Astrocyte of the spinal cord (primary cell): ENCODE data around the gene MACROD2.

Experiments used
- DNase-seq: peaks from one replicate; pipeline ENCODE4 v3.0.0; 2011; ENCODE audit warnings: low read depth, low spot score
- H3K4me3 ChIP-seq: 2 replicates; pipeline ENCODE4 v1.5.1; 2011; ENCODE audit warnings: low read depth, mild to moderate bottlenecking, low read length, moderate library complexity
- CTCF ChIP-seq: IDR thresholded peaks from 2 replicates; pipeline ENCODE4 v1.5.1; 2012; ENCODE audit warnings: low read depth, mild to moderate bottlenecking, low read length, inconsistent platforms
- in situ Hi-C: cut with HindIII; loops from 2 replicates; pipeline ENCODE4 v1.10.0; 2017; ENCODE audit warnings: low sequenced_read_pairs

The MACROD2 gene

GRCh38 chr20:16066571-16066970 is 2071.3 kb downstream of the MACROD2 start:
- H3K4me3 ChIP-seq: no peak overlapping the region
- DNase-seq: no peak
- no peak for TF ChIP-seq CTCF
- in situ Hi-C loops: no loop called here

DNA sequence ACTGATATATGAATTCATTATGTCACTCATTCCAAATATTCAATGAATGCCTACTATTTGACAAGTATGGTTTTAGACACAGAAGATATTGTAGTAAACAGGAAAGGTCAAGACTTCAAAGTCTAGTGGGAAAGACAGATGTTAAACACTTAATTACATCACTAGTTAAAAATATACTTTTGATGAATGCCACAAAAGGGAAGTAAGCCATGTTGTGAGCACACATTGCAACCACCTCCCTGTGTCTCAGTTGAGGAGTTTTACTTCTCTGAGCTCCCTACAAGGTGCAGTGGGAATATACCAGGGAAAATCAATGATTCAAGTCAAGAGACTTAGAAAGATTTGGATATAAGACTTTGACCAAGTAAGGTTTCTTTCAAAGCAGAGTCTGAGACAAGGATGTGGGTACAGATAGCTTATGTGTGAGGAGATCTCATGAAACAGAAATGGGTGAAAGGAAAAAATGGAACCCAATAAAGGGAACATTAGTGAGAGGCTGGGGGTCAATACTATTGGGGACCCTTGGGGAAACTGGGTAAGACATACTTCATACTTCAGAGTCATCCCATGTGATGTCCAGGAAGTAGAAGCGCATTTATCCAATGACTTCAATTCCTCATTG is 2074.2 kb downstream of the MACROD2 start:
- in situ Hi-C loops: no loop called here
- H3K4me3 ChIP-seq: no peak overlapping the region
- TF ChIP-seq CTCF: no peak
- DNase-seq: no peak

DNA sequence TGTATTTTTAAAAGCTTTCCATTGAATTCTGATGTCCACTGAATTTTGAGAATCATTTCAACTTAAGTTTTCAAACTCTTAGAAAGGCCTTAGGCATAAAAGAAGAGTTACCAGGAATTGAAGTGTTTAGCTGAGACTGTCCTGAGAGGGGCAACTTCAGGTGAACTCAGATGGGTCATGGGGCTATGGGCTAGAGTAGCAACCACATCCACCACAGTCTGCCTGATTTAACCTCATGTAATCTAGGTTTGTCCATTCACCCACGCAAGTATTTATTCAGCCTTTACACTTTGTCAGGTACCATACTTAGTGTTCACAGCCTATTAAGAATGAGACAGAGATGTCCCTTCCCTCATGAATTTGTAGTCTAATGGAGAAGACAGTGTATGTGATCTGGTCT is 2076.9 kb downstream of the MACROD2 start:
- no peak overlapping the region for H3K4me3 ChIP-seq

GRCh38 chr20:16078172-16078898 is 2083.0 kb downstream of the MACROD2 start:
- no peak for DNase-seq
- in situ Hi-C loops: no loop called here
- no peak overlapping the region for H3K4me3 ChIP-seq
- TF ChIP-seq CTCF: no peak

More for the DNA sequence above, 2076.9 kb downstream of the MACROD2 start:
- DNase-seq: no peak
- TF ChIP-seq CTCF: no peak
- in situ Hi-C loops: no loop called here

- in situ Hi-C loops: no loop called here
- H3K4me3 ChIP-seq: no peak overlapping the region
- no peak for TF ChIP-seq CTCF
- DNase-seq: no peak
These were observed 2086.1 kb downstream of the MACROD2 start for GRCh38 chr20:16081421-16081820.

DNA sequence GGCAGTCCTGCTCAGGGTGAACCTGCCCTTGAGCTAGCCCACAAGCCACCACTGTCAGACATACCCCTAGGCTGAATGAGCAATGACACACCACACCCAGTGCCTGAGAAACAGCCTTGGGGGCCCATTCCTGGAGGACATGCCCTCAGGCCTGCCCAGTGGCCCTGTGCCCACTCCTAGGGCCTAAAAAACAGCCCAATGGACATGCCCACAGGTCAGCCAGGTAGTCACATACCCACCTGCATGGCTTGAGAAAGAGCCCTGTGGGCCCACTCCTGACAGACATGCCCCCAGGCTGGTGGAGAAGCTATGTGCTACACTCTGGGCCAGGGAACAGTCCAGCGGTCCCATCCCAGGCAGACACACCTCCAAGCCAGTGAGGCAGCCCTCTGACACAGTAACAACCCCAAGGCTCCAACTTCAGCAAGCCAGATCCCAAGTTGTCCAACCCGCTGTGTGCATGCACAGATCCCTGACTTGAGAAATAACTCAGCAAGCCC is 2086.8 kb downstream of the MACROD2 start:
- in situ Hi-C loops: no loop called here
- DNase-seq: no peak
- TF ChIP-seq CTCF: no peak
- no peak overlapping the region for H3K4me3 ChIP-seq
